Hepatocyte (in vitro differentiated cells): ENCODE data around the gene CRYGS. TPM values are rescaled to one million over a fixed set of nuclear protein-coding genes. Genes with fewer than 3 reads are reported as not detected.
"Not testable (repeated sequence)": the region's sequence is repeated elsewhere in the genome, so short reads cannot be mapped to it uniquely, and the experiment has no call there.

Experiments
- DNase-seq: peaks from one replicate; pipeline ENCODE4 v3.0.0-alpha.2; 2016; ENCODE audit warnings: low spot score
- H2AFZ ChIP-seq: fragments of 200-600 bp; sonication (generic); 2 replicates; pipeline ENCODE4 v1.6.0; 2016; ENCODE audit warnings: antibody characterized with exemption, mild to moderate bottlenecking
- H3K27ac ChIP-seq: fragments of 200-600 bp; sonication (generic); 2 replicates; pipeline ENCODE4 v1.5.1; 2016; ENCODE audit warnings: mild to moderate bottlenecking
- H3K27me3 ChIP-seq: fragments of 200-600 bp; sonication (generic); 2 replicates; pipeline ENCODE4 v1.6.1; 2016
- H3K36me3 ChIP-seq: fragments of 200-600 bp; sonication (generic); replicated peaks from 2 replicates; pipeline ENCODE4 v1.5.1; 2016; ENCODE audit warnings: low read depth; ENCODE audit not compliant: insufficient read depth
- H3K4me1 ChIP-seq: fragments of 200-600 bp; sonication (generic); 2 replicates; pipeline ENCODE4 v1.5.1; 2016; ENCODE audit warnings: mild to moderate bottlenecking, moderate library complexity; ENCODE audit not compliant: insufficient read depth
- H3K4me2 ChIP-seq: fragments of 200-600 bp; sonication (generic); 2 replicates; pipeline ENCODE4 v1.6.0; 2016
- H3K4me3 ChIP-seq: fragments of 200-600 bp; sonication (generic); 2 replicates; pipeline ENCODE4 v1.5.1; 2016; ENCODE audit warnings: mild to moderate bottlenecking
- H3K79me2 ChIP-seq: fragments of 200-600 bp; sonication (generic); 2 replicates; pipeline ENCODE4 v1.6.0; 2017; ENCODE audit warnings: mild to moderate bottlenecking
- H3K9me2 ChIP-seq: fragments of 200-600 bp; sonication (generic); replicated peaks from 2 replicates; pipeline ENCODE4 v1.6.0; 2017; ENCODE audit warnings: mild to moderate bottlenecking; ENCODE audit not compliant: insufficient read depth
- H3K9me3 ChIP-seq: fragments of 200-600 bp; sonication (generic); 2 replicates; pipeline ENCODE4 v1.5.1; 2016; ENCODE audit warnings: low read depth, mild to moderate bottlenecking
- H4K20me1 ChIP-seq: fragments of 200-600 bp; sonication (generic); 2 replicates; pipeline ENCODE4 v1.6.0; 2016; ENCODE audit warnings: mild to moderate bottlenecking; ENCODE audit not compliant: insufficient read depth, poor library complexity, severe bottlenecking
- EZH2 ChIP-seq: fragments of 200-600 bp; sonication (generic); IDR thresholded peaks from 2 replicates; pipeline ENCODE4 v1.6.1; 2016; ENCODE audit warnings: antibody characterized with exemption, mild to moderate bottlenecking, borderline replicate concordance
- EZH2phosphoT487 ChIP-seq: fragments of 200-600 bp; sonication (generic); IDR thresholded peaks from one replicate; pipeline ENCODE4 v1.6.1; 2018; ENCODE audit warnings: antibody characterized with exemption, mild to moderate bottlenecking, low read depth, moderate library complexity; ENCODE audit not compliant: unreplicated experiment, severe bottlenecking
- WGBS: methylation state at CpG from one replicate; pipeline ENCODE4 v1.1.6; 2016; ENCODE audit warnings: low lambda C conversion rate; ENCODE audit errors: missing lambda C conversion rate; 5-methylcytosine and 5-hydroxymethylcytosine counted together
- polyA plus RNA-seq: library from polyadenylated mRNA; unstranded; fragments of >200 nt; fragmentation: Nextera tagmentation; extraction: Ambion mirVana; gene quantifications from 2 replicates; pipeline ENCODE4 v1.2.1, GENCODE V29; 2016
- total RNA-seq: library from RNA; depleted of rRNA; stranded (reverse); fragments of >200 nt; gene quantifications from 2 replicates; pipeline ENCODE4 v1.2.3, GENCODE V29; 2014
- TF ChIP-seq, protein P1 (sequence below): fragments of 200-600 bp; sonication (generic); IDR thresholded peaks from 2 replicates; pipeline ENCODE4 v1.5.1; 2016; ENCODE audit warnings: antibody characterized with exemption, mild to moderate bottlenecking; ENCODE audit not compliant: poor library complexity

CRYGS gene
- total and polyA plus RNA-seq, 2 experiments from 2014 or later, result 0.89 to 1.9 TPM

DNA sequence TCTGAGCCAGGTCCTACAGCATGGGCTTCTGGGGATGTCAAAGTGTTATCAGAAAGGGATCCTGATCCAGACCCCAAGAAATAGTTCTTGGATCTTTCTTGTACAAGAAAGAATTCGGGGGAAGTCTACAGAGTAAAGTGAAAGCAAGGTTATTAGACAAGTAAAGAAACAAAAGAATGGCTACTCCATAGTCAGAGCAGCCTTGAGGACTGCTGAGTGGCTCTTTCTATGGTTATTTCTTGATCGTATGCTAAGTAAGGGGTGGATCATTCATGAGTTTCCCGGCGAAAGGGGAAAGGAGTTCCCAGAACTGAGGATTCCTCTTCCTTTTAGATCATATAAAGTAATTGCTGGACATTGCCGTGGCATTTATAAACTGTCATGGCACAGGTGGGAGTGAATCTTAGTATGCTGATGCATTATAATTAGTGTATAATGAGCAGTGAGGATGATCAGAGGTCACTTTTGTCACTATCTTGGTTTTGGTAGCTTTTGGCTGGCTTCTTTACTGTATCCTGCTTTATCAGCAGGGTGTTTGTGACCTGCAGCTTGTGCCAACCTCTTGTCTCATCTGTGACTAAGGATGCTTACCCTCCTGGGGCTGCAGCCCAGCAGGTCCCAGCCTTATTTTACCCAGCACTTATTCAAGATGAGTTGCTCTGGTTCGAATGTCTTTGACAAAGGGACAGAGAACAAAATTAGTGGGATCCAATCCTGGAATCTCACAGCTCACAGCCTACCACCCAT lies 41.0 kb downstream of the CRYGS start:
- Histone ChIP-seq H3K4me1 (no peaks in the 10 kb centered on the region), H3K36me3 (no peaks in the 10 kb centered on the region), H3K9me2 (no peaks in the 10 kb centered on the region), H3K27me3 (no peaks in the 10 kb centered on the region), H3K9me3 (no peaks in the 10 kb centered on the region), H2AFZ (no peak overlapping the region), H3K27ac (no peak overlapping the region), H3K4me2 (no peak overlapping the region), H3K4me3 (no peak overlapping the region), H3K79me2 (no peaks in the 10 kb centered on the region), H4K20me1 (no peaks in the 10 kb centered on the region)
- WGBS, result 72% methylated on average over 6 of the region's 6 CpGs
- no peak for TF ChIP-seq EZH2
- TF ChIP-seq EZH2phosphoT487, result no peak
- TF ChIP-seq, protein P1, sequence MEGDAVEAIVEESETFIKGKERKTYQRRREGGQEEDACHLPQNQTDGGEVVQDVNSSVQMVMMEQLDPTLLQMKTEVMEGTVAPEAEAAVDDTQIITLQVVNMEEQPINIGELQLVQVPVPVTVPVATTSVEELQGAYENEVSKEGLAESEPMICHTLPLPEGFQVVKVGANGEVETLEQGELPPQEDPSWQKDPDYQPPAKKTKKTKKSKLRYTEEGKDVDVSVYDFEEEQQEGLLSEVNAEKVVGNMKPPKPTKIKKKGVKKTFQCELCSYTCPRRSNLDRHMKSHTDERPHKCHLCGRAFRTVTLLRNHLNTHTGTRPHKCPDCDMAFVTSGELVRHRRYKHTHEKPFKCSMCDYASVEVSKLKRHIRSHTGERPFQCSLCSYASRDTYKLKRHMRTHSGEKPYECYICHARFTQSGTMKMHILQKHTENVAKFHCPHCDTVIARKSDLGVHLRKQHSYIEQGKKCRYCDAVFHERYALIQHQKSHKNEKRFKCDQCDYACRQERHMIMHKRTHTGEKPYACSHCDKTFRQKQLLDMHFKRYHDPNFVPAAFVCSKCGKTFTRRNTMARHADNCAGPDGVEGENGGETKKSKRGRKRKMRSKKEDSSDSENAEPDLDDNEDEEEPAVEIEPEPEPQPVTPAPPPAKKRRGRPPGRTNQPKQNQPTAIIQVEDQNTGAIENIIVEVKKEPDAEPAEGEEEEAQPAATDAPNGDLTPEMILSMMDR, result no peak
- DNase-seq, result no peak

DNA sequence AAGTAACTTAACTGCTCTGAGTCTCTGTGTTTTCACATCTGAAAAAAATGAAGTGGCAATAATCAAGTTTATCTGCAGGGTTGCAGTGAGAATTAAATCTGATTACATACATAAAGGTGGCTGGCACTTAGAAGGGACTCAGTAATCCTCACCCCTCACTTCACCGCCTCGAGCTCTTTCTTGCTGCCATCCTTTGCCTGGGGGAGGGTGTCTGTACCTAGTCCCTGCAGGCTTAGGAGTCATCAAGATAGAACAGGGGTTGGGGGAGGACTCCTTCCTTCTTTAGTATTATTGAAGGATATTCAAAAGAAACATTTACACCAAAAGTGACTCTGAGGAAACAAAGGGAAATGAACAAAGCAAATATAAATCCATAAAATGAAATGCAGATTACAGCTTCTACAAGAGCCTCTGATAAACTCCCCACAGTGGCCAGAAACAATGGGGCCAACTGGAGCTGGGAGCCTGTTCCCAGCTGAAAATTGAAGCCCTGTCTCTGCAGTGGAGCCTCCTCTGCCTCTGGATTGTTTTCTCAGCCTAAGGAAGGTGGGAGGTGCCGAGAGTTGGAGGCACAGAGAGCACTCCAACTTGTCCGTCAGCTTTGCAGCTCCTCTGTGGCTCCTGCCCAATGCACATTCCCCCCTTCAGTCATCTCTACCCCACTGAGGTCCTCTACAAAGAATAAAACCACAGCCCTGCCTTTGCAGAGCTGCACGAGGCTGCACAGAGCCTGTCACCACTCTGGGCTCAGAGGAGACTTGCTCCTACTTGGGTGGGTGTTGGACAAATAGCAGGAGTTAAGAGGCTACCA lies 41.8 kb downstream of the CRYGS start:
- TF ChIP-seq EZH2phosphoT487, result no peak
- TF ChIP-seq, protein P1, result no peak
- TF ChIP-seq EZH2, result no peak
- WGBS, result 43% methylated on average over 5 of the region's 5 CpGs
- no peak overlapping the region for H2AFZ ChIP-seq

DNA sequence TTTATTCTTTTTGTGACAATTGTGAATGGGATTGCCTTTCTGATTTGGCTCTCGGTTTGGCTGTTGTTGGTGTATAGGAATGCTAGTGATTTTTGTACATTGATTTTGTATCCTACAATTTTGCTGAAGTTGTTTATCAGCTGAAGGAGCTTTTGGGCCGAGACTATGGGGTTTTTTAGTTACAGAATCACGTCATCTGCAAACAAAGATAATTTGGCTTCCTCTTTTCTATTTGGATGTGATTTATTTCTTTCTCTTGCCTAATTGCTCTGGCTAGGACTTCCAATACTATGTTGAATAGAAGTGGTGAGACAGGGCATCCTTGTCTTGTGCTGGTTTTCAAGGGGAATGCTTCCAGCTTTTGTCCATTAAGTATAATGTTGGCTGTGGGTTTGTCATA lies 44.2 kb downstream of the CRYGS start:
- not testable (repeated sequence) for H3K27me3 ChIP-seq, H3K27ac ChIP-seq, H3K9me3 ChIP-seq, H3K79me2 ChIP-seq, H3K9me2 ChIP-seq, H3K4me3 ChIP-seq, H2AFZ ChIP-seq, H3K4me1 ChIP-seq, DNase-seq, H4K20me1 ChIP-seq, H3K36me3 ChIP-seq, H3K4me2 ChIP-seq
- 78% methylated on average over 3 of the region's 3 CpGs for WGBS

More for the DNA sequence above, 41.8 kb downstream of the CRYGS start:
- Histone ChIP-seq H3K27me3 (no peaks in the 10 kb centered on the region), H3K36me3 (no peaks in the 10 kb centered on the region), H3K4me2 (no peak overlapping the region), H3K9me3 (no peaks in the 10 kb centered on the region), H3K27ac (no peak overlapping the region), H4K20me1 (no peaks in the 10 kb centered on the region), H3K79me2 (no peaks in the 10 kb centered on the region), H3K4me1 (no peaks in the 10 kb centered on the region), H3K9me2 (no peaks in the 10 kb centered on the region), H3K4me3 (no peak overlapping the region)
- DNase-seq, result no peak

DNA sequence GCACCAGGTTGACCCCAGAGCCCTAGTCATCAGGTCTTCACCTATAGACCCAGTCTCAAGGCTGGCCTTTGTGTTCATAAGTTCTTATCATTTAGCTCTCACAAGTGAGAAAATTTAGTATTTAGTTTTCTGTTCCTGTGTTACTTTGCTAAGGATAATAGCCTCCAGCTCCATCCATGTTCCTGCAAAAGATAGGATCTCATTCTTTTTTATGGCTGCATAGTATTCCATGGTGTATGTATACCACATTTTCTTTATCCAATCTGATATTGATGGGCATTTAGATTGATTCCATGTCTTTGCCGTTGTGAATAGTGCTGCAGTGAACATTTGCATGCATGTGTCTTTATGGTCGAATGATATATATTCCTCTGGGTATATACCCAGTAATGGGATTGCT lies 46.2 kb downstream of the CRYGS start:
- H3K4me1 ChIP-seq, DNase-seq, H3K79me2 ChIP-seq, H3K9me2 ChIP-seq, H2AFZ ChIP-seq, H3K27ac ChIP-seq, H3K27me3 ChIP-seq, H3K4me3 ChIP-seq, H3K36me3 ChIP-seq, H3K9me3 ChIP-seq, H4K20me1 ChIP-seq, H3K4me2 ChIP-seq: not testable (repeated sequence)
- 93% methylated on average over 2 of the region's 2 CpGs for WGBS
